WERI-Rb-1 (cell line): ENCODE results near the gene PFKL.
"Not testable (repeated sequence)": the region's sequence is repeated elsewhere in the genome, so short reads cannot be mapped to it uniquely, and the experiment has no call there.

Experiments used
- DNase-seq: peaks from one replicate; pipeline ENCODE4 v3.0.0-alpha.2; 2020
- H3K27ac ChIP-seq: fragments of 250-450 bp; sonication (Bioruptor Pico); 2 replicates; pipeline ENCODE4 v1.5.1; 2020; ENCODE audit warnings: mild to moderate bottlenecking, moderate library complexity
- H3K27me3 ChIP-seq: fragments of 250-450 bp; sonication (Bioruptor Pico); 2 replicates; pipeline ENCODE4 v1.5.1; 2021; ENCODE audit warnings: mild to moderate bottlenecking, low read depth, moderate library complexity; ENCODE audit not compliant: insufficient read depth, severe bottlenecking
- H3K36me3 ChIP-seq: fragments of 250-450 bp; sonication (Bioruptor Pico); 2 replicates; pipeline ENCODE4 v1.5.1; 2020; ENCODE audit warnings: mild to moderate bottlenecking, moderate library complexity
- H3K4me3 ChIP-seq: 2 replicates; pipeline ENCODE4 v1.5.1; 2011; ENCODE audit warnings: low read depth, mild to moderate bottlenecking, control low read depth, low read length
- H3K9me3 ChIP-seq: fragments of 250-450 bp; sonication (Bioruptor Pico); 2 replicates; pipeline ENCODE4 v1.5.1; 2021; ENCODE audit warnings: mild to moderate bottlenecking, moderate library complexity; ENCODE audit not compliant: severe bottlenecking
- CTCF ChIP-seq: IDR thresholded peaks from 2 replicates; pipeline ENCODE4 v1.5.1; 2011; ENCODE audit warnings: low read depth, mild to moderate bottlenecking, control low read depth, inconsistent platforms, low read length

PFKL gene

GRCh38 chr21:44356636-44357035, 56.8 kb downstream of the PFKL start:
- H3K36me3 ChIP-seq: no peaks in the 10 kb centered on the region
- DNase-seq: no peak
- no peak overlapping the region for H3K4me3 ChIP-seq
- TF ChIP-seq CTCF: no peak
- H3K9me3 ChIP-seq: no peaks in the 10 kb centered on the region
- no peak overlapping the region for H3K27ac ChIP-seq
- no peaks in the 10 kb centered on the region for H3K27me3 ChIP-seq

GRCh38 chr21:44357064-44357837, 57.4 kb downstream of the PFKL start:
- Histone ChIP-seq H3K9me3 (no peaks in the 10 kb centered on the region), H3K36me3 (no peaks in the 10 kb centered on the region), H3K4me3 (no peak overlapping the region), H3K27ac (no peak overlapping the region), H3K27me3 (no peaks in the 10 kb centered on the region)
- DNase-seq: no peak
- no peak for TF ChIP-seq CTCF

GRCh38 chr21:44359396-44359795, 59.5 kb downstream of the PFKL start:
- Histone ChIP-seq H3K27me3 (no peaks in the 10 kb centered on the region), H3K9me3 (peaks cover 2% of the 10 kb centered on the region)
- TF ChIP-seq CTCF: no peak

GRCh38 chr21:44360159-44360558, 60.3 kb downstream of the PFKL start:
- 0 out of 2 replicates have a peak, but pooled peaks have one; percentile 17 for TF ChIP-seq CTCF
- no peaks in the 10 kb centered on the region for H3K27me3 ChIP-seq
- DNase-seq: no peak
- peaks cover 2% of the 10 kb centered on the region for H3K9me3 ChIP-seq
- H3K27ac ChIP-seq: no peak overlapping the region
- no peak overlapping the region for H3K4me3 ChIP-seq
- H3K36me3 ChIP-seq: no peaks in the 10 kb centered on the region

More at GRCh38 chr21:44359396-44359795, 59.5 kb downstream of the PFKL start:
- DNase-seq: no peak
- no peak overlapping the region for H3K4me3 ChIP-seq
- H3K36me3 ChIP-seq: no peaks in the 10 kb centered on the region
- no peak overlapping the region for H3K27ac ChIP-seq

- DNase-seq, H3K27ac ChIP-seq, H3K9me3 ChIP-seq, H3K36me3 ChIP-seq, H3K4me3 ChIP-seq, H3K27me3 ChIP-seq: not testable (repeated sequence)
Measured at GRCh38 chr21:44361903-44362302, 62.0 kb downstream of the PFKL start.

GRCh38 chr21:44363278-44363677, 63.4 kb downstream of the PFKL start:
- no peaks in the 10 kb centered on the region for H3K27me3 ChIP-seq
- TF ChIP-seq CTCF: no peak
- H3K36me3 ChIP-seq: no peaks in the 10 kb centered on the region
- H3K4me3 ChIP-seq: no peak overlapping the region
- H3K27ac ChIP-seq: no peak overlapping the region
- peaks cover 2% of the 10 kb centered on the region for H3K9me3 ChIP-seq
- DNase-seq: no peak
